Activated CD8-positive, alpha-beta memory T cell treated with anti-CD3 and anti-CD28 coated beads, Interleukin-2, amount 10 ng/mL, durations not matched to agents 7 days and 5 days (primary cell): Measurements from ENCODE around the gene SDC3. TPM values are rescaled to one million over a fixed set of nuclear protein-coding genes. Genes with fewer than 3 reads are reported as not detected.

Source experiments
- ATAC-seq: fragments of 150-1000 bp; cut with Tn5 transposase; one replicate; pipeline ENCODE4 v1.10.0; 2021; ENCODE audit warnings: moderate library complexity
- CTCF ChIA-PET: fragments of 350-600 bp; sonication (Branson Sonifier 250); formaldehyde crosslinking; loops from one replicate; lab custom pipeline; 2021; ENCODE audit warnings: antibody characterized with exemption; lab: Charles Lee
- DNase-seq: peaks from one replicate; pipeline ENCODE4 v3.0.0-alpha.2; 2020
- H3K27ac Mint-ChIP-seq: one replicate; pipeline ENCODE4 v1.8.0; 2021; ENCODE audit warnings: mild to moderate bottlenecking, mixed read lengths
- H3K27me3 Mint-ChIP-seq: one replicate; pipeline ENCODE4 v1.8.0; 2021; ENCODE audit warnings: mixed read lengths
- H3K36me3 Mint-ChIP-seq: one replicate; pipeline ENCODE4 v1.8.0; 2021; ENCODE audit warnings: mild to moderate bottlenecking, mixed read lengths
- H3K4me1 Mint-ChIP-seq: one replicate; pipeline ENCODE4 v1.8.0; 2021; ENCODE audit warnings: mixed read lengths
- H3K4me3 Mint-ChIP-seq: one replicate; pipeline ENCODE4 v1.8.0; 2021; ENCODE audit warnings: mild to moderate bottlenecking, moderate library complexity, mixed read lengths
- H3K9me3 Mint-ChIP-seq: one replicate; pipeline ENCODE4 v1.8.0; 2022; ENCODE audit warnings: low read depth, mixed read lengths
- total RNA-seq, 2 experiments: library from RNA; stranded (reverse); gene quantifications; one replicate each; pipeline ENCODE4 v1.2.3, GENCODE V29; 2021

The SDC3 gene
- total RNA-seq, 2 experiments from 2014 or later = not detected

DNA sequence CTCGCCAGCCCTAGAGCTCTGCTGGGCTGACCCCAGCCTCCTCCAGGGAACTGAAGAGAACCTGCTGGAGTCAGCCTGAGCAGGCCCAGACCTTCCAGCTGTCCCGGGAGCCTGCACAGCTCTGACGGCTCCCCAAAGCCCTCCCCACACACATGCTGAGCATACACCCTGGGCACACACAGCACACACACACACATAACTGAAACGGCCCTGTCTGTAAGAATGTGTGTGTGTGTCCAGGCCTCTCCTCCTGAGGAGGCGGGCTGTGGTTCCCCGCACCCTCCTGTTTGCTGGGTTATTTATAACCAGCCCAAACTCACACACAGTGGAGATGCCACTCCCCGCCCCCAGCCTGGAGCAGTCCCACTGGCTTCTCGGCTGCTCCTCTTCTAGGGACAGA, 20.2 kb downstream of the SDC3 start:
- Mint-ChIP-seq H3K4me1 (no peaks in the 10 kb centered on the region), H3K27ac (no peak overlapping the region), H3K36me3 (no peaks in the 10 kb centered on the region), H3K4me3 (no peak overlapping the region), H3K9me3 (no peaks in the 10 kb centered on the region), H3K27me3 (peaks cover 40% of the 10 kb centered on the region)
- CTCF ChIA-PET = no interaction called here
- ATAC-seq (no peak), DNase-seq (no peak)

DNA sequence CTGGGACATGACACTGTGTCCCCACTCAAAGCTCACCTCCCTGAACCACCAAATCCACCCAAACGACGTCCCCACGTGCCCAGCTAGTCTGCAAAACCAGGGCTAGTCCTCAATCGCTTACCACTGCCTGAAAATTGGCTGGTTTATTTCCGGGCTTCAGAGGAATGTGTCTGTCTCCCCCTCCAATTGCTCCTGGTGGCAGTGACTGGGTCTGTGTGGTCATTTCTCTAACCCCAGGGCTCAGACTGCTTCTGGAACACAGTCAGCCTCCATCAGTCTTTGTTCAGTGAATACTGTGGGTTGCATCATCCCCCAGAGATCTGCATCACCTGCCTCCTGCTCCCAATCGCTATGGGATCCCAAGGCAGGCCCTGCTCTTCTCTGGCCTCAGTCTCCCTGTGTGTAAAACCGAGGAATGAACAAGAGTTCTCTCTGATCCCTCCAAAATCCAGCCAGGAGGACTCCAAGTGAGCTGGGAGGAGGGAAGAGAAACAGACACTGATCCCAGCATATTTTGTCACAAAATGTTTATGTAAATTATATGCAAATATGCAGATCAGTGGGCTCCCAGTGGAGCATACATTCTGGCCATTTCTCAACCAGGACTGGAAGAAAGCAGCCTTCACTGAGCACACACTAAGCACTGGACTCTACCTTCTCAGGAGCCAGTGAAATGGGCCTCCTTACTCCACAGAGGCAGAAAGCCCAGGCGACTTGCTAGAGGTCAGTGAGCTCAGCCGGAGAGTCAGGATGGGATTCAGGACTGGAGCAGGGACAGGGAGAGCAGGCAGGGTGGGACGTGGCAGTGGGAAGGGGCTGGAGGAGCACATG, 20.9 kb downstream of the SDC3 start:
- no peaks in the 10 kb centered on the region for H3K9me3 Mint-ChIP-seq
- no peaks in the 10 kb centered on the region for H3K4me1 Mint-ChIP-seq
- H3K36me3 Mint-ChIP-seq = no peaks in the 10 kb centered on the region
- CTCF ChIA-PET = no interaction called here
- DNase-seq (no peak), ATAC-seq (no peak)
- peaks cover 46% of the 10 kb centered on the region for H3K27me3 Mint-ChIP-seq
- H3K27ac Mint-ChIP-seq = no peak overlapping the region
- H3K4me3 Mint-ChIP-seq = no peak overlapping the region

DNA sequence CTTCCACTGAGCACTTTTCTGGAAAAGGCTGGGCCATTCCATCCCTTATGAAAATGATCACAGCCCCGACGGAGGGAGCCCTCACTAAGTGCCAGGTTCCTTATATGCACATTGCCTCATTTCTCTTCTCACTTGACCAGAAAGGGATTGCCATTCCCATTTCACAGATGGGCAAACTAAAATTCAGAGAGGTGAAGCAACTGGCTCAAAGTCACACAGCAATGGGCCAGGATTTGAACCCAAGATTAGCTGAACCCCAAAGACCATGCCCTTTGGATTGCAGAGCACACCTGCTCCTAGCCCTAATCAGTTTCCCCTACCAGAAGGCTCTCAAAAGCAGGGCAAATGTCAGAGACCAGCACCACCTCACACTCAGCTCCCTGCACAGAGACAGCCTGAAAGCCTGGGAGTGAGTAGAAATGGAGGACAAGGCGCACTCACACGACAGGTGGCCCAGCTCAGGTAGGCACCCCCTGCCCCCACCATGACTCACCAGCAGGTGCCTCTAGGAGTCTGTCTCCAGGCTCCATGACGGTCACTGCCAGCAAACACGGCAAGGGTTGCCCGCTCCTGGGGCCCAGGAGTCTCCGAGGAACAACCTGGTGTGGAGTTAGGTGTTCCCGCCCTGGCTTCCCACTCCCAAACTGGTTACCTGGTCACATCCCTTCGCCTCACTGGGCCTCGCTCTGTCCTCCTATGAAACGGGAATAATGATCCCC, 21.7 kb downstream of the SDC3 start:
- CTCF ChIA-PET = no interaction called here
- DNase-seq = no peak
- ATAC-seq = no peak
- Mint-ChIP-seq H3K27ac (no peak overlapping the region), H3K4me1 (no peaks in the 10 kb centered on the region), H3K36me3 (no peaks in the 10 kb centered on the region), H3K9me3 (no peaks in the 10 kb centered on the region), H3K4me3 (no peak overlapping the region), H3K27me3 (peaks cover 50% of the 10 kb centered on the region)

DNA sequence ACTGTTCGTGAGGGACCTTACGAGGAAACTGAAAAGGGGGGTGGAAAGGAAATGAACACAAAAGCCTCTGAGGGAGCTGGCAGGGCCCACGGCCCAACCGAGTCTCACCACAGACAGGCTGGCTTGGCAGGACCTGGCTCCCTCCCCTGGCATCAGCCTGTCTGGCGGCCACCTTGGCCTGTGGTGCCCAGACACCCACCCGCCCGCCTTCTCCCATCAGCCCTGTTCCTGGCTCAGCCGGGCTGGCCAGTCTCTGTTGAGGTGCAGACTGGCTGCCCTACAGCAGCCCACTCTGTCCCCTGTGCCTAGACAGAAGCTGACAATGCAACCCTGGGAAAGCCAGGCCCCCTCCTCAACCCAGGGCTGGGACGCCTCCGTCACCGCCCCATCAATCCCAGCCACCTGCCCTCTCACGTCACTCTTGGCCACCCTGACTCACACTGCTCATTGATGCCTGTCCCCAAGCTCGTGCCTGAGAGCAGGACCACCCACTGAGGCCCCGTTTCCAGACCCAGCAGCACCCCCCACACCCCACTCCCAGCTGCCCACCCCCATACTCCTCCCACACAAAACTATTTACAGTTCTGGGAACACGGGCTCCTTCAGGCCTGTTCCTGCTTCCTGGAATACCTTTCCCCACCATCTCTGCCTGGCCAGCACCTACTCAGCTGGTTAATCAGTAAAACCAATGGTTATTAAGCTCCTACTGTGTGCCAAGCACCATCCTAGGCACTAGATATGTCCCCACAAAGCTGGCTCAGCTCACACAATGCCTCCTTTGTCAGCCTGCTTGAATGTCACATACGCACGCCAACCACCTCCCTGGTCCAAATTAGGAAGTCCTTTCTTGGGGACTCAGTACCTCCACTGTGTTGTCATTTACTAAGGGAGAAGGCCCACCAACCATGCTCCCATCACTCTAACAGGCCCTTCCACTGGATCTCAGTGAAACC, 22.7 kb downstream of the SDC3 start:
- CTCF ChIA-PET = interaction anchor here (1.5 kb wide), 1 partner anchor 84 kb away, joined by 3 read pairs; no protein-coding TSS in a partner anchor
- H3K4me1 Mint-ChIP-seq = no peaks in the 10 kb centered on the region
- no peak overlapping the region for H3K27ac Mint-ChIP-seq
- no peaks in the 10 kb centered on the region for H3K36me3 Mint-ChIP-seq
- no peak for DNase-seq
- no peaks in the 10 kb centered on the region for H3K9me3 Mint-ChIP-seq
- H3K4me3 Mint-ChIP-seq = no peak overlapping the region
- peaks cover 56% of the 10 kb centered on the region for H3K27me3 Mint-ChIP-seq
- ATAC-seq = no peak

- H3K27ac Mint-ChIP-seq = no peak overlapping the region
- DNase-seq = no peak
- no peaks in the 10 kb centered on the region for H3K36me3 Mint-ChIP-seq
- CTCF ChIA-PET = interaction anchor here (1.5 kb wide), 1 partner anchor 83 kb away, joined by 3 read pairs; no protein-coding TSS in a partner anchor
- H3K4me3 Mint-ChIP-seq = no peak overlapping the region
- H3K9me3 Mint-ChIP-seq = no peaks in the 10 kb centered on the region
- H3K27me3 Mint-ChIP-seq = peaks cover 56% of the 10 kb centered on the region
- no peaks in the 10 kb centered on the region for H3K4me1 Mint-ChIP-seq
- ATAC-seq = no peak
These were observed 23.8 kb downstream of the SDC3 start for GRCh38 chr1:30884723-30885122.

- CTCF ChIA-PET = no interaction called here
- no peaks in the 10 kb centered on the region for H3K36me3 Mint-ChIP-seq
- no peak for ATAC-seq
- H3K9me3 Mint-ChIP-seq = no peaks in the 10 kb centered on the region
- H3K4me1 Mint-ChIP-seq = no peaks in the 10 kb centered on the region
- H3K27me3 Mint-ChIP-seq = peaks cover 60% of the 10 kb centered on the region
- H3K27ac Mint-ChIP-seq = no peak overlapping the region
- DNase-seq = no peak
- no peak overlapping the region for H3K4me3 Mint-ChIP-seq
These were observed 25.0 kb downstream of the SDC3 start for GRCh38 chr1:30883389-30884172.

DNA sequence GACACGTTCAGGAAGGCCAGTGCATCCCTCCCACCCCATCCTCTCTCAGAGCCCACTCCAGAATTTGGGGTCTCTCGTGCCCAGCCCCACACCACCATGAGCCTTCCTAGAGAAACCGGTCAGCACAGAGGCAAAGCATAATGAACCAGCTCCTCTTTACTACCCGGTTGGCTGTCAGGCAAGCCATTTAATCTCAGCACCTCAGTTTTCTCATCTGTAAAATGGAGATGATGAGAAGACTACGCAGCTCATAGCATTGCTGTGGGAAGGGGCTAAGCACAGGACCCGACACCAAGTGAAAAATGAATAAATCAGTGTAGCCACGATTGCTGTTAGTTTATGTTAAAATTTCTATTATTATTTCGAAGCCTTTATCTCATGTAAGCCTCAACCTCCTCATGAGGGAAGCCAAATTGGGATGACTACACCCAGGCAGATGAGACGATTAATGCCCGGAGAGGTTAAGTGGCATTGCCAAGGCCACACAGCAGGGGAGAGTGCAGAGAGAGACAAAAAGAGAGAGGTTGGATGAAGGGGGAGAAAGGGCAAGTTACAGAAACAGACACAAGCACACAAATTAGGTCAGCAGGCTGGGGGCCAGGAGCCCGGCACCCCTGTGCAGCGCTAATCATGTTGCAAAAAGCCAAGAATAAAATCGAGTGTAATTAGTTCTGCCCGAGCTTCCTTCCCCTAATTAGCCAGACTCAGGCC, 25.7 kb downstream of the SDC3 start:
- peaks cover 60% of the 10 kb centered on the region for H3K27me3 Mint-ChIP-seq
- no peak for ATAC-seq

DNA sequence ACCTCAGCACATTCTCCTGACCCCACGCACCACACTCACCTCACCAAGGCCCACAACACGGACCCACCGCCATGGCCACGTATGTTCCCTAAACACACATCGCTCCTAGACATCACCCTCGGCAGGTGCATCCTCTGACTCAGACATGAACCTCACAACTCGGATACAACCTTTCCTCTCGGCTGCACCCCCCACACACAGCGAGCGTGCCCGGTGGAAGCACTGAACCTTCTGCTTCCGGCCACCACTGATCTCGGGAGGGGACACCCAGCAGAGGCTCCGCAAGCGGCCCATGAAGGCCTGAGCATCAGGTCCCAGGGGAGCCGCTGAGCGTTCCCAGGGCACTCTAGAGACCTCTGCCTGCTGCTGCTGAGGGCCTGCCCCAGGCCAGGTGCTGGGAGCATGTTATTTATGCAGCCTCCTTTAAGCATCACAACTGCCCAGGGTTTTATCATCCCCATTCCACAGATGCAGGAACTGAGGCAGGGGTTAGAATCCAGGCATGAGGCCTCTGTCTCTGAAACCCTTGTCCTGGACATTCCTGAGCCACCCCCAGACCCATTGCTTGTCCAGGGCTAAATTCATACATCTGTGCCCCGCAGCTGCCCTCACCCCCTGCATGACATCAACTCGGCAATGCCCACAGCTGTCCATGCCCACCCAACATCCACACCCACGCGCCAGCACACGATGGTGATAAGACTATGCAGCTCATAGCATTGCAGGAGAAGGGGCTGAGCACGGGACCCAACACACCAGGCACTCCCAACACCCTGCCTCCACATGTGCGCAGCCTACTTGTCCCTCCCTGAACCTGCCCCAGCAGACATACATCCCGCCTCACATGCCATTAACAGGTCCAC, 27.0 kb downstream of the SDC3 start:
- CTCF ChIA-PET = no interaction called here
- no peaks in the 10 kb centered on the region for H3K36me3 Mint-ChIP-seq
- no peaks in the 10 kb centered on the region for H3K9me3 Mint-ChIP-seq
- peaks cover 62% of the 10 kb centered on the region for H3K27me3 Mint-ChIP-seq
- no peak overlapping the region for H3K4me3 Mint-ChIP-seq
- H3K4me1 Mint-ChIP-seq = no peaks in the 10 kb centered on the region
- no peak for DNase-seq
- ATAC-seq = no peak
- H3K27ac Mint-ChIP-seq = no peak overlapping the region

More for the DNA sequence above, 25.7 kb downstream of the SDC3 start:
- H3K4me1 Mint-ChIP-seq = no peaks in the 10 kb centered on the region
- H3K36me3 Mint-ChIP-seq = no peaks in the 10 kb centered on the region
- CTCF ChIA-PET = no interaction called here
- no peak for DNase-seq
- no peaks in the 10 kb centered on the region for H3K9me3 Mint-ChIP-seq
- H3K4me3 Mint-ChIP-seq = no peak overlapping the region
- no peak overlapping the region for H3K27ac Mint-ChIP-seq

GRCh38 chr1:30880678-30881318, 27.8 kb downstream of the SDC3 start:
- ATAC-seq (no peak), DNase-seq (no peak)
- H3K4me3 Mint-ChIP-seq = no peak overlapping the region
- peaks cover 61% of the 10 kb centered on the region for H3K27me3 Mint-ChIP-seq
- H3K36me3 Mint-ChIP-seq = no peaks in the 10 kb centered on the region
- no peaks in the 10 kb centered on the region for H3K4me1 Mint-ChIP-seq
- H3K9me3 Mint-ChIP-seq = no peaks in the 10 kb centered on the region
- H3K27ac Mint-ChIP-seq = no peak overlapping the region
- CTCF ChIA-PET = no interaction called here

- CTCF ChIA-PET = no interaction called here
- DNase-seq (no peak), ATAC-seq (no peak)
- H3K36me3 Mint-ChIP-seq = no peaks in the 10 kb centered on the region
- peaks cover 66% of the 10 kb centered on the region for H3K27me3 Mint-ChIP-seq
- H3K9me3 Mint-ChIP-seq = no peaks in the 10 kb centered on the region
- H3K4me1 Mint-ChIP-seq = no peaks in the 10 kb centered on the region
- H3K4me3 Mint-ChIP-seq = no peak overlapping the region
- no peak overlapping the region for H3K27ac Mint-ChIP-seq
These were observed 28.4 kb downstream of the SDC3 start for GRCh38 chr1:30879940-30880677.
